Left kidney (tissue), 2 donors: ENCODE data around the gene DDOST. TPM values are rescaled to one million over a fixed set of nuclear protein-coding genes. Genes with fewer than 3 reads are reported as not detected.

Experiments
- DNase-seq: peaks from one replicate; pipeline ENCODE4 v3.0.0-alpha.2; 2013
- polyA plus RNA-seq: library from polyadenylated mRNA; unstranded; fragments of 120-200 nt; gene quantifications from one replicate; pipeline ENCODE4 v1.2.1, GENCODE V29; 2013; ENCODE audit not compliant: insufficient read length

The DDOST gene
- polyA plus RNA-seq, 1 donor: 221 TPM

GRCh38 chr1:20663365-20663764, 2.2 kb upstream of the DDOST start:
- DNase-seq: no peak

GRCh38 chr1:20662110-20662475, 924 bp upstream of the DDOST start:
- no peak for DNase-seq

GRCh38 chr1:20660847-20661206, 342 bp downstream of the DDOST start:
- no peak for DNase-seq

- DNase-seq: no peak
Observed at GRCh38 chr1:20660363-20660762, 806 bp downstream of the DDOST start.

- DNase-seq: no peak
Observed at GRCh38 chr1:20658166-20658915, 2.8 kb downstream of the DDOST start.

- DNase-seq: no peak
Observed at GRCh38 chr1:20657024-20657423, 4.1 kb downstream of the DDOST start.

- DNase-seq: no peak
Observed at GRCh38 chr1:20654104-20654690, 7.0 kb downstream of the DDOST start.

GRCh38 chr1:20652300-20652699, 8.9 kb downstream of the DDOST start:
- DNase-seq: no peak

GRCh38 chr1:20648946-20649345, 12.2 kb downstream of the DDOST start:
- DNase-seq: no peak

GRCh38 chr1:20648438-20648837, 12.7 kb downstream of the DDOST start:
- DNase-seq: no peak

- DNase-seq: no peak
Observed at GRCh38 chr1:20645414-20645813, 15.8 kb downstream of the DDOST start.

- no peak for DNase-seq
Observed at GRCh38 chr1:20644416-20644815, 16.8 kb downstream of the DDOST start.

- DNase-seq: no peak
Observed at GRCh38 chr1:20643080-20643479, 18.1 kb downstream of the DDOST start.

GRCh38 chr1:20641975-20642374, 19.2 kb downstream of the DDOST start:
- no peak for DNase-seq

- DNase-seq: peak; percentile 55
Observed at GRCh38 chr1:20640183-20640597, 21.0 kb downstream of the DDOST start.

- DNase-seq: no peak
Observed at GRCh38 chr1:20636785-20637347, 24.3 kb downstream of the DDOST start.

GRCh38 chr1:20634594-20635084, 26.5 kb downstream of the DDOST start:
- peak; percentile 30 for DNase-seq

GRCh38 chr1:20634065-20634593, 27.0 kb downstream of the DDOST start:
- DNase-seq: no peak

GRCh38 chr1:20633190-20634064, 27.7 kb downstream of the DDOST start, which contains the start of gene PINK1:
Gene PINK1, plus strand, starts transcription at chr1:20633458. Its CDS starts 91 bp downstream, at chr1:20633549.
- DNase-seq: peak; percentile 81

- no peak for DNase-seq
Observed at GRCh38 chr1:20632386-20632785, 28.8 kb downstream of the DDOST start.

GRCh38 chr1:20630729-20631128, 30.4 kb downstream of the DDOST start:
- no peak for DNase-seq

GRCh38 chr1:20626524-20626923, 34.6 kb downstream of the DDOST start:
- no peak for DNase-seq
